ENCODE data around the gene HTR1D.
A peak's percentile ranks its signal among the peaks of the same experiment; 100 is the strongest.

Gene HTR1D

DNA sequence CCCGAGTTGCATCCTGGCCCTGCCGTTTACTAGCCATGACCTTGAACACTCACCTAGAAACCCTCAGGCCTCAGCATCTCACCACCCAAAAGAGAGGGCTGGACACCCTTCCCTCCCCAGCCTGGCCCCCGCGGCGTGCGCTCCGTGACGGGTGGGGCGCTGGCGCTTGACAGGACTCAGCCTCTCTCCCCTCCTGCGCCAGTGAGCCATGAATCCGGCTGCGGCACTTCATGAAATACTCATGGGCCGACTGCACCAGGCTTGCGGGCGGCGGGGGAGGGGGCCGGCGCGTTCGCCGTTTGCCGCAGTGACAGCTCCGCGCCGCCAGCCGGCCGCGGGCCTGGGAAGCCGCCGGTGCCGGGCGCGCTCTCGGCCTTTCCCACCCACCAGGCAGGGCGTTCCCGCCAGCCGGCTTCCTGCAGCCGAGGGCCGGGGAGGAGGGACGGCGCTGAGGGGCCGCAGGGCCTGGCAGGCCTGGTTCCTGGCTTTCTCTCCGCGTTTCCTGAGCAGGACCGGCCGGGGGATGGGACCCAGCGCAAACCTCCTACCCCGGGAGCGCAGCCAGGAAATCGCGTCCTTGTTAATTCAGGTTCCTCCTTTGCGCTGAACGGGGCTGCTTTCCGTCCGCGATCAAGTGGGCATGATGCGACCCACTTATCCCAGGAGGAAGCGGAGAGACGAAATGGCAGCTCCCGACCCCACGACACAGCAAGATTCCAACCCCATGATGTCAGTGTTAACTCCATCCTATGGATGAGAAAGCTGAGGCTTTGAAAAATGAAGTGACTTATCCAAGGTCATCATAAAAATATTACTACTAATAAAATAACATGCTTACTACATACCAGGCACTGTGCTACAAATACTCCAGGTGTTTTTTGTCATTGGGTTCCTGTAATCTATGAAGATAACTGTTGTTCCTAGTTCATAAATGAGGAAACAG, 39.6 kb downstream of the HTR1D start:
- in situ Hi-C loops (cut with HindIII; ENCODE audit: low pct_ligation_motif_present, low sequenced_read_pairs) = no loop called here
- peak overlapping the region; percentile 60 for H3K4me3 ChIP-seq (ENCODE audit: low read depth, low read length)
- H3K36me3 ChIP-seq (replicated peaks) = no peaks in the 10 kb centered on the region
- DNase-seq = peak; percentile 78
- peak overlapping the region; percentile 85 for H3K27ac ChIP-seq
- no peaks in the 10 kb centered on the region for H3K27me3 ChIP-seq (replicated peaks)
- TF ChIP-seq, protein P1, sequence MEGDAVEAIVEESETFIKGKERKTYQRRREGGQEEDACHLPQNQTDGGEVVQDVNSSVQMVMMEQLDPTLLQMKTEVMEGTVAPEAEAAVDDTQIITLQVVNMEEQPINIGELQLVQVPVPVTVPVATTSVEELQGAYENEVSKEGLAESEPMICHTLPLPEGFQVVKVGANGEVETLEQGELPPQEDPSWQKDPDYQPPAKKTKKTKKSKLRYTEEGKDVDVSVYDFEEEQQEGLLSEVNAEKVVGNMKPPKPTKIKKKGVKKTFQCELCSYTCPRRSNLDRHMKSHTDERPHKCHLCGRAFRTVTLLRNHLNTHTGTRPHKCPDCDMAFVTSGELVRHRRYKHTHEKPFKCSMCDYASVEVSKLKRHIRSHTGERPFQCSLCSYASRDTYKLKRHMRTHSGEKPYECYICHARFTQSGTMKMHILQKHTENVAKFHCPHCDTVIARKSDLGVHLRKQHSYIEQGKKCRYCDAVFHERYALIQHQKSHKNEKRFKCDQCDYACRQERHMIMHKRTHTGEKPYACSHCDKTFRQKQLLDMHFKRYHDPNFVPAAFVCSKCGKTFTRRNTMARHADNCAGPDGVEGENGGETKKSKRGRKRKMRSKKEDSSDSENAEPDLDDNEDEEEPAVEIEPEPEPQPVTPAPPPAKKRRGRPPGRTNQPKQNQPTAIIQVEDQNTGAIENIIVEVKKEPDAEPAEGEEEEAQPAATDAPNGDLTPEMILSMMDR (IDR thresholded peaks at IDR 0.05; ENCODE audit: low read depth, low read length, missing control alignments) = no peak

DNA sequence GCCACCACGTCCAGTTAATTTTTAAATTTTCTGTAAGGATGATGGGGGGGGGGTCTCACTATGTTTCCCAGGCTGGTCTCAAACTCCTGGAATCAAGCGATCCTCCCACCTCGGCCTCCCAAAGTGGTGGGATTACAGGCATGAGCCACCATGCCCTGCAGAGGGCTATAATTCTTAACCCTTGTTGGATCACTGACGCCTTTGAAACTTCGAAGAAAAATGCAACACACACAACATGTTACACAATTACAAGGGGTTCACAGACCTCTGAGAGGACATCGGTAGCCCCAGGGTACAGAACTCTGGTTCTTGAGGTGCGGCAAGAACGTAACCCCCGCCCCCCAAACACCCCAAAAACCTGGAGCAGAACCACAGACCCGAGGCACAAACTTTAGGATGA, 40.3 kb downstream of the HTR1D start:
- no peaks in the 10 kb centered on the region for H3K27me3 ChIP-seq (replicated peaks)
- no peak for DNase-seq
- peak overlapping the region; percentile 60 for H3K4me3 ChIP-seq (ENCODE audit: low read depth, low read length)
- H3K36me3 ChIP-seq (replicated peaks) = no peaks in the 10 kb centered on the region
- in situ Hi-C loops (cut with HindIII; ENCODE audit: low pct_ligation_motif_present, low sequenced_read_pairs) = no loop called here
- TF ChIP-seq, protein P1 (IDR thresholded peaks at IDR 0.05; ENCODE audit: low read depth, low read length, missing control alignments) = no peak
- H3K27ac ChIP-seq = peak overlapping the region; percentile 85

DNA sequence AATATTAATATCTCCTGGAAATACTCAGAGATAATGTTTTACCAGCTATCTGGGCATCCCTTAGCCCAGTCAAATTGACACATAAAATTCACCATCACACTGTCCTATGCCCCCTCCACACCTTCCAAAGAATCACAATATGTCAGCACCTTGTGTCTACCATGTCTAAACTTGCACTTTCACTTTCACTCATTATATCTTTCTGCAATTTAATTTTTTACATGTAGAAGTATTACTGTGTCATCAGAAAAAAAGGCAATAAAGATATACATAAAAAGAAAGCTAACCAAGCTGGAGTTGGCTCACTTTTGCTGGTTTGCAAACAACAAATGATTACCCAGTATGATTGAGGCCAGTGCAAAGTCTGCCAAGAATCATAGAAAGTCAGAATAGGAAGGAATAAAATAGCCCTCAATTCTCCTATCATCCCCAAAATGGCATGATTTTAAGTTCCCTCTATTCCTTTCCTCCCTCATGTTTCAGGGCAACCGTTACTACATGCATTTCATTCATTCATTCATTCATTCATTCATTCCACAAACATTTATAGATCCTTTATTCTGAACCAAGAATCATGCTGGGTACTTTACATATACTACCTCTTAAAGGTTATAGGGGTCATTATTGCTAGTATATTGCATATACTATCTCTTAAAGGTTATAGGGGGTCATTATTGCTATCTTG, 42.7 kb downstream of the HTR1D start:
- no peak for DNase-seq
- Histone ChIP-seq H3K27me3 (replicated peaks) (no peaks in the 10 kb centered on the region), H3K4me3 (ENCODE audit: low read depth, low read length) (no peak overlapping the region), H3K36me3 (replicated peaks) (no peaks in the 10 kb centered on the region), H3K27ac (no peak overlapping the region)
- in situ Hi-C loops (cut with HindIII; ENCODE audit: low pct_ligation_motif_present, low sequenced_read_pairs) = no loop called here
- TF ChIP-seq, protein P1 (IDR thresholded peaks at IDR 0.05; ENCODE audit: low read depth, low read length, missing control alignments) = no peak

DNA sequence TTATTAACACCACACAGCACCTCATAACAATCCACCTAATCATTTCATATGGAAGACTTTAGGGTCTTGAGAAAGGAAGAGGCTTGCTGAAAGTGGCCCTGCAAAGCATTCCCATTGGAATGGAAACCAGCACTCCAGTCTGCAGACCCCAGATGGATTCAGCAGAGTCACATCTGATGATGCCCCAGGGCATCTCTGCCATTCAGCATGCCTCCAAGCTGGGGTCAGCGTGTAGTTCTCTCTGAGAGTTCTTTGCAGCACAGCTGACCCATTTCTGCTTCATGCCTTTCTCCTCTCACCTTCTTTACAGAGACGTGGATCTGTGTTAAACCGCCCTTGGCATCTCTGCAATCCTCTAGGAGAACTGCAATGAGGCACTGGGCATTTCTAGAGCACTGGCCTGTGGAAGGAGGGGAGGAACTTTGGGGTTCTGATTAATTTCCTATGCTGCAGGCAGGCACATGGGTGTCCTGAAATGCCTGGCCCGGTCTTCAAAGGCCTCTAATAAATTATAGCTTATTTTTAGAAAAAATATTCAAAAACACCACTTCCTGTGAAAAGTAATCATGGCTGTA, 46.0 kb downstream of the HTR1D start:
- in situ Hi-C loops (cut with HindIII; ENCODE audit: low pct_ligation_motif_present, low sequenced_read_pairs) = no loop called here

DNA sequence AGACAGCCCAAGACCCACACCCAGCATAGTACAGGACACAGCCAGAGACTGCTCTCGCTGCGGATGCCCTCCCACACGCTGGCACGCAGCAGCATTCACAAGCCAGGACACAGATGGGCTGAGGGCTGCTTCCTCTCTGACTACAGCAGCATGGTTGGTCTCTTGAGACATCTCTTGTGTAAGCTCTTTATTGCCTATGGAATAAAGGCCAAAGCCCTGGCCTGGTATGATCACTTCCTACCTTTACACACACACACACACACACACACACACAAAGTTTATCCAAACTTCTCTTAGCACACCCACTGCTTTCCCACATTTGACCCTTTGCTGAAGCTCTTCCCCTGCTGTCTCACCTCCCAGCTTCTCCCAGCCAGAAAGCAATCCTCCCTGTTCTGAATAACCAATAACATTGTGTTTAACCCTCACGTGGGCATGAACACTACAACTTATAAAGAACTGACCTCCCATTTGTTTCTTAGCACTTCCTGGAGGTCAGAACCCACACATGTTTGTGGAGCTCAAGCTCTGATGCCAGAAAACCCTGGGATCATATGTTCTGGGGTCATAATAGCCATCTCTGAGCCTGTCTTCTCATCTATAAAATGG, 47.5 kb downstream of the HTR1D start:
- DNase-seq = peak; percentile 63
- Histone ChIP-seq H3K4me3 (ENCODE audit: low read depth, low read length) (no peak overlapping the region), H3K27me3 (replicated peaks) (no peaks in the 10 kb centered on the region), H3K36me3 (replicated peaks) (no peaks in the 10 kb centered on the region), H3K27ac (peak overlapping the region; percentile 90)
- in situ Hi-C loops (cut with HindIII; ENCODE audit: low pct_ligation_motif_present, low sequenced_read_pairs) = no loop called here
- TF ChIP-seq, protein P1 (IDR thresholded peaks at IDR 0.05; ENCODE audit: low read depth, low read length, missing control alignments) = no peak

More for the DNA sequence above, 46.0 kb downstream of the HTR1D start:
- TF ChIP-seq, protein P1 (IDR thresholded peaks at IDR 0.05; ENCODE audit: low read depth, low read length, missing control alignments) = no peak
- no peak overlapping the region for H3K27ac ChIP-seq
- no peaks in the 10 kb centered on the region for H3K27me3 ChIP-seq (replicated peaks)
- DNase-seq = no peak
- H3K4me3 ChIP-seq (ENCODE audit: low read depth, low read length) = no peak overlapping the region
- H3K36me3 ChIP-seq (replicated peaks) = no peaks in the 10 kb centered on the region
